HepG2 (cell line): ENCODE results near the gene ANTKMT.

ENCODE experiments used
- FOXJ3 ChIP-seq: sonication (generic); formaldehyde crosslinking; IDR thresholded peaks from 2 replicates; pipeline ENCODE4 v1.4.0; 2020; ENCODE audit warnings: missing genetic modification reagents, mild to moderate bottlenecking, borderline replicate concordance
- HDAC2 ChIP-seq: sonication (generic); formaldehyde crosslinking; IDR thresholded peaks from 2 replicates; pipeline ENCODE4 v1.4.0; 2020; ENCODE audit warnings: missing genetic modification reagents
- MED1 ChIP-seq: sonication (generic); formaldehyde crosslinking; IDR thresholded peaks from 2 replicates; pipeline ENCODE4 v1.4.0; 2020; ENCODE audit warnings: missing genetic modification reagents
- TF ChIP-seq, protein P1 (sequence below): sonication (generic); formaldehyde crosslinking; IDR thresholded peaks from 2 replicates; pipeline ENCODE4 v1.5.0; 2020; ENCODE audit warnings: mild to moderate bottlenecking, missing genetic modification reagents, moderate library complexity
- TF ChIP-seq, protein P2 (sequence below): IDR thresholded peaks from 2 replicates; pipeline ENCODE4 v1.6.1; 2012; ENCODE audit warnings: inconsistent platforms
- TF ChIP-seq, protein P3 (sequence below): sonication (generic); formaldehyde crosslinking; IDR thresholded peaks from 2 replicates; pipeline ENCODE4 v1.9.0; 2021; ENCODE audit warnings: missing genetic modification reagents, mild to moderate bottlenecking, borderline replicate concordance

DNA sequence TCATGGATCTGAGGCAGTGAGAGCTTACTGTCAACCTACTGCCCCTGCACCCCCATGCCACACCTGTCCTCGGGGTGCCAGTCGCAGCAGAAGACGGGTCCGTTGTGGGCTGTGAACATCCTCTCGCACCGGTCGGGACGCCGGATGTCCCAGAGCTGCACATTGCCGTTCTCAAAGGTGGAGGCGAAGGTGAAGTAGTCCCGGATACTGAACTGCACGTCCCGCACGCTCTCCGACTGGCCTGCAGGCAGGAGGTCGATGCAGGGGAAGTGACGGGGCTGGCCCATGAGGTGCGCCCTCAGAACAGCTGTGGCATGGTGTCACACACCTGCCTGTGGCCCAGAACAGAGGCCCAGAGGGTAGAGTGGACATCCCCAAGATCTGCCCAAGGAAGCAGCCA lies 33.4 kb upstream of the ANTKMT start:
- TF ChIP-seq HDAC2 (CRISPR knock-in tag) (no peak), FOXJ3 (CRISPR knock-in tag) (no peak), MED1 (no peak)
- TF ChIP-seq, protein P1, sequence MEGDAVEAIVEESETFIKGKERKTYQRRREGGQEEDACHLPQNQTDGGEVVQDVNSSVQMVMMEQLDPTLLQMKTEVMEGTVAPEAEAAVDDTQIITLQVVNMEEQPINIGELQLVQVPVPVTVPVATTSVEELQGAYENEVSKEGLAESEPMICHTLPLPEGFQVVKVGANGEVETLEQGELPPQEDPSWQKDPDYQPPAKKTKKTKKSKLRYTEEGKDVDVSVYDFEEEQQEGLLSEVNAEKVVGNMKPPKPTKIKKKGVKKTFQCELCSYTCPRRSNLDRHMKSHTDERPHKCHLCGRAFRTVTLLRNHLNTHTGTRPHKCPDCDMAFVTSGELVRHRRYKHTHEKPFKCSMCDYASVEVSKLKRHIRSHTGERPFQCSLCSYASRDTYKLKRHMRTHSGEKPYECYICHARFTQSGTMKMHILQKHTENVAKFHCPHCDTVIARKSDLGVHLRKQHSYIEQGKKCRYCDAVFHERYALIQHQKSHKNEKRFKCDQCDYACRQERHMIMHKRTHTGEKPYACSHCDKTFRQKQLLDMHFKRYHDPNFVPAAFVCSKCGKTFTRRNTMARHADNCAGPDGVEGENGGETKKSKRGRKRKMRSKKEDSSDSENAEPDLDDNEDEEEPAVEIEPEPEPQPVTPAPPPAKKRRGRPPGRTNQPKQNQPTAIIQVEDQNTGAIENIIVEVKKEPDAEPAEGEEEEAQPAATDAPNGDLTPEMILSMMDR: no peak
- TF ChIP-seq, protein P2, sequence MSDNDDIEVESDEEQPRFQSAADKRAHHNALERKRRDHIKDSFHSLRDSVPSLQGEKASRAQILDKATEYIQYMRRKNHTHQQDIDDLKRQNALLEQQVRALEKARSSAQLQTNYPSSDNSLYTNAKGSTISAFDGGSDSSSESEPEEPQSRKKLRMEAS: no peak
- TF ChIP-seq, protein P3, sequence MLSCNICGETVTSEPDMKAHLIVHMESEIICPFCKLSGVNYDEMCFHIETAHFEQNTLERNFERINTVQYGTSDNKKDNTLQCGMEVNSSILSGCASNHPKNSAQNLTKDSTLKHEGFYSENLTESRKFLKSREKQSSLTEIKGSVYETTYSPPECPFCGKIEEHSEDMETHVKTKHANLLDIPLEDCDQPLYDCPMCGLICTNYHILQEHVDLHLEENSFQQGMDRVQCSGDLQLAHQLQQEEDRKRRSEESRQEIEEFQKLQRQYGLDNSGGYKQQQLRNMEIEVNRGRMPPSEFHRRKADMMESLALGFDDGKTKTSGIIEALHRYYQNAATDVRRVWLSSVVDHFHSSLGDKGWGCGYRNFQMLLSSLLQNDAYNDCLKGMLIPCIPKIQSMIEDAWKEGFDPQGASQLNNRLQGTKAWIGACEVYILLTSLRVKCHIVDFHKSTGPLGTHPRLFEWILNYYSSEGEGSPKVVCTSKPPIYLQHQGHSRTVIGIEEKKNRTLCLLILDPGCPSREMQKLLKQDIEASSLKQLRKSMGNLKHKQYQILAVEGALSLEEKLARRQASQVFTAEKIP (CRISPR knock-in tag): no peak
